RWPE1 (cell line): Measurements from ENCODE around the gene ZNF780A.

Experiments used
- CTCF ChIA-PET: fragments of 350-600 bp; sonication (Branson Sonifier 250); formaldehyde crosslinking; extraction: SDS; loops from one replicate; lab custom pipeline; 2021; lab: Yijun Ruan, JAX
- POLR2A ChIA-PET: fragments of 400-600 bp; formaldehyde crosslinking; extraction: SDS; loops from one replicate; lab custom pipeline; 2020; ENCODE audit warnings: antibody characterized with exemption; ENCODE audit not compliant: low non-redundant PET; lab: Yijun Ruan, JAX
- DNase-seq: peaks from one replicate; pipeline ENCODE4 v3.0.0; 2012; ENCODE audit warnings: low spot score
- H3K27ac ChIP-seq: fragments of 450-650 bp; 2 replicates; pipeline ENCODE4 v1.5.1; 2017
- CTCF ChIP-seq: fragments of 450-650 bp; conservative IDR thresholded peaks from 2 replicates; pipeline ENCODE4 v1.5.1; 2017; ENCODE audit warnings: low read depth, mild to moderate bottlenecking

The ZNF780A gene

GRCh38 chr19:40104754-40105153 is 14.0 kb upstream of the ZNF780A start:
- ChIA-PET POLR2A (no interaction called here), CTCF (no interaction called here)
- no peak overlapping the region for H3K27ac ChIP-seq
- no peak for DNase-seq
- TF ChIP-seq CTCF, result no peak

GRCh38 chr19:40103600-40103999 is 12.9 kb upstream of the ZNF780A start:
- CTCF ChIA-PET, result no interaction called here
- TF ChIP-seq CTCF, result no peak
- no peak for DNase-seq
- POLR2A ChIA-PET, result no interaction called here
- no peak overlapping the region for H3K27ac ChIP-seq

GRCh38 chr19:40101813-40102212 is 11.1 kb upstream of the ZNF780A start:
- DNase-seq, result no peak
- POLR2A ChIA-PET, result no interaction called here
- no peak overlapping the region for H3K27ac ChIP-seq
- no peak for TF ChIP-seq CTCF
- CTCF ChIA-PET, result no interaction called here

GRCh38 chr19:40093416-40093815 is 2.7 kb upstream of the ZNF780A start:
- H3K27ac ChIP-seq, result no peak overlapping the region
- no peak for TF ChIP-seq CTCF
- POLR2A ChIA-PET, result no interaction called here

GRCh38 chr19:40091205-40092129 is 724 bp upstream of the ZNF780A start:
- TF ChIP-seq CTCF, result no peak
- ChIA-PET CTCF (no interaction called here), POLR2A (interaction anchor here (0.8 kb wide), 1 partner anchor 114 kb away, joined by 3 read pairs; no protein-coding TSS in a partner anchor)
- no peak for DNase-seq
- H3K27ac ChIP-seq, result peak overlapping the region; percentile 85

More at GRCh38 chr19:40093416-40093815, 2.7 kb upstream of the ZNF780A start:
- no peak for DNase-seq
- CTCF ChIA-PET, result no interaction called here

- DNase-seq, result no peak
- TF ChIP-seq CTCF, result no peak
- CTCF ChIA-PET, result no interaction called here
- POLR2A ChIA-PET, result no interaction called here
- no peak overlapping the region for H3K27ac ChIP-seq
Measured at GRCh38 chr19:40089462-40089861, 1.3 kb downstream of the ZNF780A start.
